NCI-H526 (cell line): ENCODE measurements around the gene ANO3.

Source experiments
- DNase-seq, 2 experiments: peaks; one replicate each; lab custom pipeline; 2025; lab: John Stamatoyannopoulos, UW

Gene ANO3

DNA sequence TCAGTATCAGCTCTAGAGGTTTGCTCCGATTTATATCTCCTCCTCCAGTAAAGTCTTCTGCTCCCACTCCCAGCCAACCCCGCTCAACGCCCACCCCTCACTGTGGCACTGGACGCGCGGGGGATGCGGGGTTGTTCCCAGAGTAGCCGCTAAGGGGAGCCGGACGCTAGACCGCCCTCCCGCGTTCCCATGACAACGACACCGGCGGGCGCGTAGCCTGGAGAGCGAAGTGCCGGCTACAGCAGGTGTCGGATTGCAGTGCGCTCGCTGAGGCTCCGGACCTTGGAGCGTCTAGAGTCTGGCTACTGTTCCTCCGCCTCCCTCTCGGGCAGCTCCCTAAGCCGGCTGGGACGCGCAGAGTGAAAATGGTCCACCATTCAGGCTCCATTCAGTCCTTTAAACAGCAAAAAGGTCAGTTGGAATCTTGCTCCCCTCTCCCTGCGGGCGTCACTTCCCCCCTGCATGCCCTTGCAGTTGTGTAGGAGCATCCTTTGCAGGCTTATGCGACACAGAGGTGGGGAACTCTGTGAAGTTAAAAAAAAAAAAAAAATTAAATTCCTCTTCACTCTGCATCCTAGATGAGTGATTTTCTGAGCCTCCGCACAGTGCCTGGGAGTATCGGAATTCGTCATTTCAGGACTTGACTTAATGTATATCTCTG, at the start of gene ANO3:
Gene ANO3 (plus strand): TSS at position 220 of the 661 bp plus-strand sequence. CDS start 146 bp downstream, at position 366.
- DNase-seq, result peak; percentile 79 to 97

- no peak for DNase-seq
Observed at GRCh38 chr11:26283852-26284408, 48.0 kb upstream of the ANO3 start.

DNA sequence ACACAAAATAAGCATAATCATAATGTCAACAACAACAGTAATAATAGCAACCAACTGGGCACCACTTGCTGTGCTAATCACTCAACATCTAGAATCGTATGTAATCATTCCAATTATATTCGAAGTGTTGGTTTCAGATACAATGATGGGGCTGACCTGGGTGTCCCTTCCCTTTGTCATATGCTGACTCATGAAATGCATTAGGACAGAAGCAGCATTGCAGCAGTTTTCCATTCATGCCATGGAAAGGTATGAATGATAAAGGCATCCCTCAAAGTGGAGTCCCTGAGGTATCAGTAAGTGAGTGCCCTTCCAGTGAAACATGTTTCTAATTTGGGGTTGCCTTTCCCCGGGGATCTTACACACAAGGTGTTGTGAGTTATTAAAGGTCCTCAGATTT, 46.3 kb upstream of the ANO3 start:
- DNase-seq, result no peak

- DNase-seq, result peak; percentile 6 to 56
Observed at GRCh38 chr11:26286472-26287066, 45.4 kb upstream of the ANO3 start.

DNA sequence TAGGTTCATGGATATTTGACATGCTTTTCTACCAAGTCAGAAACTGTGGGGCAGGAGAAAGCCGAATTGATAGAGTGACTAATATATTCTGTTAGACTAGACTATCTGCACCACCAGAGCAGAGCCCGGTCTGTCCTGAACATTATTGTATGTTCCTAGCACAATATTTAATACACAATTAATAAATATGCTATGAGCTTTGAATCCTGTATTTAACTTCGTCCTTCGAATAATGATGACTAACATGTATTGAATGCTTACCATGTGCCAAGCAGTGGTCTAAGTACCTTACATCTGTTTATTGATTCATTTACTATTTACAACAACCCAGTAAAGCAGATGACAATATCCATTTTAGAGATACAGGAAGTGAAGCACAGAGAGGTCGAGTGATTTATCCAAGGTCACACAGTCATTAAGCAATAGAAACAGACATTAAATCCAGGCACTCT, 44.8 kb upstream of the ANO3 start:
- no peak for DNase-seq

DNA sequence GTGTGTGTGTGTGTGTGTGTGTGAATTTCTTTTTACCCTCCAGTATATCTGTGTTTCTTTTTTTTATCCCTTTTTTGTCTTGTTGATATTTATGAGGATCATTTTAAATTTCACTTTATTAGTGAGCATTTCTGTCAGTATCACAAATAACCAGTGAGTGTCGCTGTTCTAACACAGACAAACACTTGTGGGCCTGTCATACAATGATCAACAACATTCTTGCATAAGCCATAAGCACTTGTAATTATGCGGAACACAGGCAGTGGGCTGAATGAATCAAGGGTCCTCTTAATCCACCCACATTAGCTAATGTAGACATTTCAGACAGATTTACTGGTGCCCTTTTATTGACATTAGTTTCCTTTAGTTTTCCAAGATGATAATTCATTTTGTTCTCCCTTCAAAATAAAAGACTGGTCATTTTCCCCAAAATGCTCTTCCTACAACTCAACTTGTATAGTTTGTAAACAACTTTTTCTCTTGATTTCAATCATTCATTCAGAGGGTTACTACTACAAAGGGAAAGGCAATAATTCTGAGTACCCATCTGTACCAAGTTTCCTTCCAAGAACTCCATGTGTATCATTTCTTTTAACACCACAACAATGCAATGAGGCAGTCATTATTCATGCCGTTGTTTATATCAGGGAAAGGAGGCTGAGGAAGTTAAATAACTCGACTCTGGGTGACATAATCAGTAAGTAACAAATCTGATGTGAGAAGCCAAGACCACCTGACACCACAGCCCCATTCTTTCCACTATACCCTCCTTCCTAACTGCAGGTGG, 34.5 kb upstream of the ANO3 start:
- DNase-seq, result peak; percentile 46 to 83

DNA sequence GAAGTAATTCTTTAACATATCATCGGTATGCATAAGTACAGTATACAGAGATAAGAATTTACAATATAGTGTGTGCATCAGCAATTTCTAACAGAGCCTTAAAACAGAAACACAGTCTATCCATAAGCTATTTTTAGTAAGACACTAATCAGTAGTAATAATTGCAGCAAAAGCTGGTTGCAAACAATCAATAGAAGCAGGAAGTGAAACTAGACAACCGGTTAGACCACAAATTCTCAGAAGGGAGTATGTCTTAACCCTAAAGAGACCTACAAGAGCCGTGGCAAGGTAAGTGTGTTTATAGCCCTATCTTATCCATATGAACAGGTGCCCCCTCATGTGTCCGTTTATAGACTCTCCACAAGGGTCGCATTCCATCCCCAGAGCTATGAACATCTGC, 15.6 kb upstream of the ANO3 start:
- DNase-seq, result peak in 1 of 2 experiments; percentile 4

GRCh38 chr11:26319906-26320305, 12.0 kb upstream of the ANO3 start:
- no peak for DNase-seq

DNA sequence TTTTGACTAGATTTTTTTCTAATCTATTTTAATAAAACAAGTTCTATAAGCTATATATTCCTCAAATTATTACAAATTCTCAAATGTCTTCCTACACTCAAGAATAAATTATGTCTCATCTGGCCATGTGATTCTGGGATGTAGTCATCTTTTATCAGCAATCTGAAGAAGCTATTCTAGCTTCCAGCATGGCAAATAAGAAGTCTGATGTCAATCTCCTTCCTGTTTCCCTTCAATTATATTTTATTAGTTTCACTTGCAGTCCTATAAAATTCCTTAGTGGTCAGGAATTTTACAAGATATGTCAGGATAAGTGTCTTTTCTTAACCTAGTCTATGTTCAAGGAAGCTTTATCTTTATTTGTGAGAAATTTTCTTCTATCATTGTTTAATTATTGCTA, 10.4 kb upstream of the ANO3 start:
- no peak for DNase-seq

GRCh38 chr11:26322335-26323067, 9.4 kb upstream of the ANO3 start:
- no peak for DNase-seq

DNA sequence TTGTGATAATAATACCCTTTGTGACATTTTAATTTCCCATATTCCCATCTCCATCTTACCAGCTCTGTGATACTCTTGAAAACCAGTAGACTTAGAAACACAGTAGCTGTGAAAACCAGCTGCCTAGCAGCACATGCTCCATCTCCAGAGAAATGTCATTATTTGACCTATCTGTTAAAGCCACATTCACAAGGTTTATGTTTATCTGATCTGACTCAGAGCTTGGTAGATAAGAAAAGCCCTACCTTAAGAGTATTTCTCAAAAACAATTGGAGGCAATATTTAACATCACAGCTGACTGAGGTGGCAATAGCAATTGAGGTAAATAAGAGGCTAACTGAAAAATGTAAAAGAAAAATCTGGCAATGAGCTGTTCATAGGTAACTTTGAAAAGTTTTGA, 8.1 kb upstream of the ANO3 start:
- DNase-seq, result no peak

DNA sequence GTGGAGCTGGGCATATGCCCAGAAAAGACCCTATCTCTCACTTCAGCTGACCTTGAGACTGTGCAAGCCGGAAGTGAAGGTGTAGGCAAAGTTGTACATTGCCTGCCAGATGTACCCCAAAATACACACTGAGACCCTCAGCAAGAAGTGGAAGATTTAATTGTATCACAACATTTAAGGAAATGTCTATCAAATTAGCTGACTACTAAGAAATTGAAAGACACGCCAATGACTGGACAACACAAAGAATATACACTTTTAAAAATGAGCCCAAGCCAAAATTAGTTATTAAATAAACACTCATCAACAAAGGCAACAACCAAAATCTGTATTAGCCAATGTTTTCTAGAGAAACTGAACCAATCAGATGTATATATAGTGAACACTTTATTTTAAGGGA, 7.7 kb upstream of the ANO3 start:
- DNase-seq, result no peak

DNA sequence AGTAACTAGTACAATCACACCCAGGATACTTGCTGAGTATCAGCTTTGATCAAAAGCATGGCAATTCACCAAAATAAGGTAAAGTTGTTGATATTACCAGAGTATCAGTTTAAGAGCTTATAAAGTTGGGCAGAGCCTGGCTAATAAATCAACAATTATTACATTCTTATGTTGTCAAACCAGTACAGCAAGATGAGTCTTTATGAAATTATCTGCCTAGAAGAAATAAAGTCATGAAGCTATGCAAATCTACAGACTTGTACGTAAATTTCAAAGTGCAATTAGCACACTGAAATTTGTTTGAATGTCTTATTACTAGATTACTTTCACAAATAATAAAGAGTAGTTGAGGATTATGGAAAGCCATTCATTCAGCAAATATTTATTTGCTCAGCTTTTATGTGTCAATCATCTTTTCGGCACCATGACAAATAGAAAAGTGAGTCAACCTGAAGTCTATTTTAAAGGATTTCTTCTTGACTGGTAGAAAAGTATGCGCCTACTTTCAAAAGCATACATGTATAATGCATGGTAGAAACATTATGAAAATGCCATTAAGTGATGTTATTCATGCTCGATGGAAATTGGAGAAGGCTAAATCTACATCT, 5.0 kb upstream of the ANO3 start:
- DNase-seq, result peak; percentile 24 to 45

GRCh38 chr11:26329206-26329605, 2.7 kb upstream of the ANO3 start:
- no peak for DNase-seq

DNA sequence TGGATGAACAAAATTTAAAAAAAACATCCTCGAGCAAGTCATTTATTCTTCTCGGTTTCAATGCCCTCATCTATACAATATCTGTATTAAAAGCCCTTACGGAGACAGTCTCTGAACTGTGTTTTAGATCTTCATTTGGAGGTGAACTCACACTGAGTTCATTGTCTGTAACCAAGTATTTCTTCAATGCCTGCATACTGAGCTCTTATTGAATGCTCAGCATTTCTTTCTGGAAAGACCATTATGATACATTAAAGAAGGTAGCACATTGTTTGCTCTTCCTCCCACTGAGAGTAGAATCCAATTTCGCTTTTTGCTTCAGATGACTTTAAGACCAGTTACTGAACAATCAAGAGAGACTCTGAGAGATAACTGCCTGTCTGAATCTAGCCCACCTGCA, 1.7 kb upstream of the ANO3 start:
- no peak for DNase-seq

DNA sequence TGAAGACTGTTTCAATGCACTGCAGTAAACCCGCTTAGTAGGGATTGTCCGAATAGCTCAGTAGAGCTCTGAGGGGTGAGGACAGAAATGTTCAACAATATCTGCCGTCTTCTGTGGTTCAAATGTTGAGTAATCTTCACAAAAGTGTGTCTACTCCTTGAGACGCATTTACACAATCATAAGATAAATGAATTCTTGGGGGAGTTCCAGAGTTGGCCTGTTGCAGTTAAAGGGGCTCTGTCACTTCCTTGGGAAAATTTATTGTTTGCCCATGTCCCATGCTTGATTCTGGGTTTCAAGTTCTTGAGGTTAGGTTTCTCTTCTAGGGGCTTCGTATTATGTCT, 614 bp downstream of the ANO3 start:
- DNase-seq, result no peak

DNA sequence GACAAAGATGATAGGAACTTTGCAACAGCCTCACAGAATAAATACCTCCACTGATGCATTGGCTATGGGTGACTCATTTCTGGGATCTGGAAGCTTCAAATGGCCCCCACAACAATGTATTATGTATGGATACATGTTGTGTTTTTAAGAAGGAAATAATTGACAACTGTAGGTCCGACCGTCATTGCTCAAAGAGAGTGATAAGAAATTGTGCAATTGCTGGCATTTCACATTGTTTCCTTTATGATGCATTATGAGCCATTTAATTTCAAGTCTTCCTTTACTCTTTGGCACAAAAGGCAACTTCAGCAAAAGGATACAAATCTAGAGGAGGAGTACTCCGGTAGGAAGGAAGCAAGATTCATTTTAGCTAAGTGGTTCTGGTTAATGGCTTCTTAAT, 2.0 kb downstream of the ANO3 start:
- no peak for DNase-seq

DNA sequence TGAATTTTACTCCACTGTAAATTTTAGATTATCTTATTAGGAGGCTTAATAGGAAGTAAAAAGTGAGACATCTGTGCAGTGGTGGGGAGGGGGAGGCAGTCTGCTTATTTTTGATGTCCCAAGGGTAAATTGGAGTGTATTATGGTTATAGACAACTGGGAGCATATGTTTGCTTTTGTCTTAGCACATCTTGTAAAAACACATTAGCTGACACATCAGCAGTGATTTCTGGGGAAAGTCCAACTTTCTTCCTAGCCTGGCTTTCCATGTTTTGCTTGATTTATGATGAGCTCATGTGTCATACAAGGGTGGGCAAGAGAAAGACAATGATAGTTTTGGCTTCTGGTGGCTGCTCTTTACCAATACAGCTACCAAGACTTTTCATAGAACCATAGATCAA, 4.0 kb downstream of the ANO3 start:
- no peak for DNase-seq

DNA sequence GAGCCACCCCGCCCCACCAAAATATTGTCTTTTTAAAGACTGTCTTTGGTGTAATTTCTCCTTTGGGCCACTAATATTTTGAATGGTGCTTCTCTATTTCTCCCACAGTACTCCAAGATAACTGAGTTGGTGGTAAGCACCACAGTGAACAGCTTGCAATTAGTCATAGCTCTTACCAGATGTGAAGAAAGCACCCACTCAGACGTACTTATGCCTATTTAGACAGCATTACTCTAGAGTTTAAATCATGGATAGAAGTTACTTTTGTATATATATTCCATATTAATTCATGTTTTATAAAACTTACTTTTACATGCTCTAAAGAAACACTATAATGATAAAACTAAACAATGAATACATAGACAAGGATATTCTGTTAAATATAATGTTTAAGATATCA, 12.7 kb downstream of the ANO3 start:
- no peak for DNase-seq

- DNase-seq, result no peak
Observed at GRCh38 chr11:26348776-26349175, 16.8 kb downstream of the ANO3 start.

DNA sequence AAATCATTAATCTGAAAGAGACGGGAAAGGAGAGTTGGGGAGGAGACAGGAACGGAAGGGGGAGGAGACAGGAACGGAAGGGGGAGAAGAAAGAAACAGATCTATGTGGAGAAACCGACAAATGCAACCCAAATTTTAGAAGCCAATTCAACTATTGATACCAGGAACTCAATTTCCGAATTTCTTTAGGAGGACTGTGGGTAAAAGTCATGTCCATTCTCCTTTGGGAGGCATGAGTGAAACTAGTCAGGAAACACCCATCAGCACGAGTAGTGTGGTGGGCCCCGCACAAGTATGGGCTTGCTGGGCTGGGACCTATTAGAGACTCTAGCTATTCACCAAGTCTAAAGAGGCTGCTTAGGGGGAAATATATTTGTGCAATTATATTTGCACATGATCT, 18.1 kb downstream of the ANO3 start:
- no peak for DNase-seq

GRCh38 chr11:26353010-26353409, 21.1 kb downstream of the ANO3 start:
- DNase-seq, result no peak
